Stimulated activated naive CD8-positive, alpha-beta T cell treated with anti-CD3 and anti-CD28 coated beads, Interleukin-15, amount 100 ng/mL, for 72 hours (primary cell): ENCODE data around the gene RAPSN.

Experiments used
- ATAC-seq: fragments of 150-1000 bp; cut with Tn5 transposase; 2 replicates; pipeline ENCODE4 v1.10.0; 2021; ENCODE audit warnings: mild to moderate bottlenecking, moderate library complexity
- DNase-seq, 2 donors: peaks; one replicate each; pipeline ENCODE4 v3.0.0; 2021 to 2022
- H3K27ac Mint-ChIP-seq, 2 donors: one replicate each; pipeline ENCODE4 v1.8.0; 2022; ENCODE audit warnings: mild to moderate bottlenecking in 2 of 2, mixed read lengths in 2 of 2, moderate library complexity in 2 of 2
- H3K27me3 Mint-ChIP-seq: one replicate; pipeline ENCODE4 v1.8.0; 2022; ENCODE audit warnings: mixed read lengths
- H3K4me1 Mint-ChIP-seq: one replicate; pipeline ENCODE4 v1.8.0; 2022; ENCODE audit warnings: mild to moderate bottlenecking, mixed read lengths
- H3K4me3 Mint-ChIP-seq, 2 donors: one replicate each; pipeline ENCODE4 v1.8.0; 2022; ENCODE audit warnings: mild to moderate bottlenecking in 2 of 2, mixed read lengths in 2 of 2, moderate library complexity in 1 of 2
- H3K9me3 Mint-ChIP-seq, 2 donors: one replicate each; pipeline ENCODE4 v1.8.0; 2022; ENCODE audit warnings: mixed read lengths in 2 of 2

The RAPSN gene

GRCh38 chr11:47445840-47446239 lies 3.1 kb downstream of the RAPSN start:
- Mint-ChIP-seq H3K9me3 (no peaks in the 10 kb centered on the region), H3K27ac (no peak overlapping the region), H3K4me1 (no peaks in the 10 kb centered on the region), H3K4me3 (no peak overlapping the region), H3K27me3 (no peaks in the 10 kb centered on the region)
- no peak for ATAC-seq
- DNase-seq = no peak

- no peaks in the 10 kb centered on the region for H3K9me3 Mint-ChIP-seq
- ATAC-seq (no peak), DNase-seq (no peak)
- no peak overlapping the region for H3K4me3 Mint-ChIP-seq
- no peaks in the 10 kb centered on the region for H3K27me3 Mint-ChIP-seq
- H3K4me1 Mint-ChIP-seq = no peaks in the 10 kb centered on the region
- no peak overlapping the region for H3K27ac Mint-ChIP-seq
Measured at GRCh38 chr11:47443817-47444216, 5.1 kb downstream of the RAPSN start.

- H3K4me1 Mint-ChIP-seq = no peaks in the 10 kb centered on the region
- H3K27me3 Mint-ChIP-seq = no peaks in the 10 kb centered on the region
- H3K4me3 Mint-ChIP-seq = no peak overlapping the region
- DNase-seq (no peak), ATAC-seq (no peak)
- H3K27ac Mint-ChIP-seq = no peak overlapping the region
- H3K9me3 Mint-ChIP-seq = no peaks in the 10 kb centered on the region
Measured at GRCh38 chr11:47443028-47443700, 5.8 kb downstream of the RAPSN start.

- no peaks in the 10 kb centered on the region for H3K4me1 Mint-ChIP-seq
- no peak for DNase-seq
- no peak overlapping the region for H3K4me3 Mint-ChIP-seq
- no peaks in the 10 kb centered on the region for H3K9me3 Mint-ChIP-seq
- ATAC-seq = no peak
- H3K27me3 Mint-ChIP-seq = no peaks in the 10 kb centered on the region
- no peak overlapping the region for H3K27ac Mint-ChIP-seq
Measured at GRCh38 chr11:47442514-47442913, 6.4 kb downstream of the RAPSN start.

- H3K4me1 Mint-ChIP-seq = no peaks in the 10 kb centered on the region
- H3K27me3 Mint-ChIP-seq = no peaks in the 10 kb centered on the region
- no peak overlapping the region for H3K27ac Mint-ChIP-seq
- no peak overlapping the region for H3K4me3 Mint-ChIP-seq
- H3K9me3 Mint-ChIP-seq = no peaks in the 10 kb centered on the region
- ATAC-seq = no peak
- no peak for DNase-seq
Measured at GRCh38 chr11:47441421-47441820, 7.5 kb downstream of the RAPSN start.

GRCh38 chr11:47440054-47440476 lies 8.9 kb downstream of the RAPSN start:
- Mint-ChIP-seq H3K4me3 (no peak overlapping the region), H3K9me3 (no peaks in the 10 kb centered on the region), H3K27ac (no peak overlapping the region), H3K27me3 (no peaks in the 10 kb centered on the region), H3K4me1 (no peaks in the 10 kb centered on the region)
- ATAC-seq = no peak
- no peak for DNase-seq

GRCh38 chr11:47438721-47439120 lies 10.2 kb downstream of the RAPSN start:
- Mint-ChIP-seq H3K4me3 (no peak overlapping the region), H3K9me3 (no peaks in the 10 kb centered on the region), H3K27ac (no peak overlapping the region), H3K27me3 (no peaks in the 10 kb centered on the region), H3K4me1 (no peaks in the 10 kb centered on the region)
- no peak for DNase-seq
- ATAC-seq = no peak

GRCh38 chr11:47437746-47438418 lies 11.1 kb downstream of the RAPSN start:
- Mint-ChIP-seq H3K27me3 (no peaks in the 10 kb centered on the region), H3K9me3 (no peaks in the 10 kb centered on the region), H3K4me1 (no peaks in the 10 kb centered on the region), H3K27ac (peak overlapping the region in 1 of 2 donors; percentile 71), H3K4me3 (no peak overlapping the region)
- ATAC-seq (no peak), DNase-seq (no peak)

- no peaks in the 10 kb centered on the region for H3K9me3 Mint-ChIP-seq
- no peaks in the 10 kb centered on the region for H3K4me1 Mint-ChIP-seq
- peak overlapping the region in 1 of 2 donors; percentile 12 for H3K27ac Mint-ChIP-seq
- H3K4me3 Mint-ChIP-seq = no peak overlapping the region
- ATAC-seq (no peak), DNase-seq (no peak)
- no peaks in the 10 kb centered on the region for H3K27me3 Mint-ChIP-seq
Measured at GRCh38 chr11:47437218-47437745, 11.7 kb downstream of the RAPSN start.

- Mint-ChIP-seq H3K27ac (no peak overlapping the region), H3K27me3 (no peaks in the 10 kb centered on the region), H3K4me1 (no peaks in the 10 kb centered on the region), H3K4me3 (no peak overlapping the region), H3K9me3 (no peaks in the 10 kb centered on the region)
- DNase-seq (no peak), ATAC-seq (no peak)
Measured at GRCh38 chr11:47436726-47437125, 12.2 kb downstream of the RAPSN start.

- peaks cover under 1% of the 10 kb centered on the region for H3K4me1 Mint-ChIP-seq
- no peak overlapping the region for H3K4me3 Mint-ChIP-seq
Measured at GRCh38 chr11:47435687-47436086, 13.2 kb downstream of the RAPSN start.

GRCh38 chr11:47434011-47434786 lies 14.7 kb downstream of the RAPSN start:
- no peaks in the 10 kb centered on the region for H3K9me3 Mint-ChIP-seq
- ATAC-seq = no peak
- H3K4me3 Mint-ChIP-seq = no peak overlapping the region
- no peaks in the 10 kb centered on the region for H3K27me3 Mint-ChIP-seq
- DNase-seq = no peak
- no peak overlapping the region for H3K27ac Mint-ChIP-seq
- H3K4me1 Mint-ChIP-seq = peaks cover 6% of the 10 kb centered on the region

More at GRCh38 chr11:47435687-47436086, 13.2 kb downstream of the RAPSN start:
- no peaks in the 10 kb centered on the region for H3K27me3 Mint-ChIP-seq
- no peaks in the 10 kb centered on the region for H3K9me3 Mint-ChIP-seq
- DNase-seq (no peak), ATAC-seq (no peak)
- H3K27ac Mint-ChIP-seq = peak overlapping the region in 1 of 2 donors; percentile 84

GRCh38 chr11:47433157-47433556 lies 15.8 kb downstream of the RAPSN start:
- ATAC-seq = no peak
- Mint-ChIP-seq H3K27me3 (no peaks in the 10 kb centered on the region), H3K9me3 (no peaks in the 10 kb centered on the region), H3K27ac (no peak overlapping the region), H3K4me1 (peaks cover 6% of the 10 kb centered on the region), H3K4me3 (no peak overlapping the region)
- no peak for DNase-seq

GRCh38 chr11:47431356-47432083 lies 17.4 kb downstream of the RAPSN start:
- Mint-ChIP-seq H3K9me3 (no peaks in the 10 kb centered on the region), H3K27me3 (no peaks in the 10 kb centered on the region), H3K4me3 (no peak overlapping the region), H3K4me1 (peaks cover 9% of the 10 kb centered on the region), H3K27ac (no peak overlapping the region)
- ATAC-seq (no peak), DNase-seq (no peak)

- Mint-ChIP-seq H3K4me3 (no peak overlapping the region), H3K27ac (no peak overlapping the region), H3K4me1 (peaks cover 19% of the 10 kb centered on the region), H3K9me3 (no peaks in the 10 kb centered on the region), H3K27me3 (no peaks in the 10 kb centered on the region)
- no peak for DNase-seq
- no peak for ATAC-seq
Measured at GRCh38 chr11:47430524-47430923, 18.4 kb downstream of the RAPSN start.
